CD4-positive, alpha-beta T cell treated with Interleukin-4 for 1 hour (primary cell): ENCODE data around the gene PHF14.
"Not testable (repeated sequence)": the region's sequence is repeated elsewhere in the genome, so short reads cannot be mapped to it uniquely, and the experiment has no call there.

Source experiments
- DNase-seq, 2 donors: peaks; one replicate each; pipeline ENCODE4 v3.0.0-alpha.2; 2020 to 2022

Gene PHF14

GRCh38 chr7:10973061-10973941, at the start of gene PHF14:
Gene PHF14, plus strand, starts transcription at chr7:10973872. Its CDS starts 452 bp downstream, at chr7:10974324.
- peak; percentile 96 to 97 for DNase-seq

GRCh38 chr7:10924370-10924769, 49.3 kb upstream of the PHF14 start:
- no peak for DNase-seq

GRCh38 chr7:10928203-10928602, 45.5 kb upstream of the PHF14 start:
- DNase-seq: not testable (repeated sequence)

- no peak for DNase-seq
These were observed 43.1 kb upstream of the PHF14 start for GRCh38 chr7:10930551-10930950.

GRCh38 chr7:10931161-10931560, 42.5 kb upstream of the PHF14 start:
- DNase-seq: no peak

GRCh38 chr7:10934292-10934691, 39.4 kb upstream of the PHF14 start:
- DNase-seq: no peak

- DNase-seq: no peak
These were observed 34.3 kb upstream of the PHF14 start for GRCh38 chr7:10939237-10939910.

- DNase-seq: peak; percentile 91 to 92
These were observed 33.6 kb upstream of the PHF14 start for GRCh38 chr7:10939911-10940703.

GRCh38 chr7:10940704-10941355, 32.8 kb upstream of the PHF14 start:
- DNase-seq: peak in 1 of 2 donors; percentile 41

GRCh38 chr7:10950494-10950893, 23.2 kb upstream of the PHF14 start:
- no peak for DNase-seq

- DNase-seq: not testable (repeated sequence)
These were observed 22.6 kb upstream of the PHF14 start for GRCh38 chr7:10950974-10951578.

- no peak for DNase-seq
These were observed 21.1 kb upstream of the PHF14 start for GRCh38 chr7:10952588-10952987.

GRCh38 chr7:10953078-10953750, 20.5 kb upstream of the PHF14 start:
- not testable (repeated sequence) for DNase-seq

- DNase-seq: no peak
These were observed 17.1 kb upstream of the PHF14 start for GRCh38 chr7:10956528-10956927.

- not testable (repeated sequence) for DNase-seq
These were observed 13.4 kb upstream of the PHF14 start for GRCh38 chr7:10960242-10960641.

GRCh38 chr7:10965016-10965415, 8.7 kb upstream of the PHF14 start:
- not testable (repeated sequence) for DNase-seq

- no peak for DNase-seq
These were observed 1.5 kb upstream of the PHF14 start for GRCh38 chr7:10972174-10972573.

GRCh38 chr7:10973942-10974911, 555 bp downstream of the PHF14 start:
- DNase-seq: peak in 1 of 2 donors; percentile 5

- no peak for DNase-seq
These were observed 3.4 kb downstream of the PHF14 start for GRCh38 chr7:10977113-10977512.

GRCh38 chr7:10981317-10981716, 7.6 kb downstream of the PHF14 start:
- DNase-seq: no peak
